GM18907 (cell line): ENCODE results near the gene HDAC3.

Experiments
- ATAC-seq: cut with Tn5 transposase; IDR thresholded peaks from one replicate; pipeline ENCODE4 v1.9.1; 2021; ENCODE audit warnings: mild to moderate bottlenecking, moderate library complexity; ENCODE audit not compliant: unreplicated experiment

HDAC3 gene

GRCh38 chr5:141605523-141606277 is 30.9 kb downstream of the HDAC3 start:
- peak; percentile 97 for ATAC-seq

GRCh38 chr5:141603923-141604717 is 32.5 kb downstream of the HDAC3 start:
- no peak for ATAC-seq

GRCh38 chr5:141602606-141603005 is 34.0 kb downstream of the HDAC3 start:
- ATAC-seq, result no peak

GRCh38 chr5:141598391-141599345 is 38.0 kb downstream of the HDAC3 start:
- peak; percentile 46 for ATAC-seq

GRCh38 chr5:141597814-141598213 is 38.8 kb downstream of the HDAC3 start:
- ATAC-seq, result no peak

DNA sequence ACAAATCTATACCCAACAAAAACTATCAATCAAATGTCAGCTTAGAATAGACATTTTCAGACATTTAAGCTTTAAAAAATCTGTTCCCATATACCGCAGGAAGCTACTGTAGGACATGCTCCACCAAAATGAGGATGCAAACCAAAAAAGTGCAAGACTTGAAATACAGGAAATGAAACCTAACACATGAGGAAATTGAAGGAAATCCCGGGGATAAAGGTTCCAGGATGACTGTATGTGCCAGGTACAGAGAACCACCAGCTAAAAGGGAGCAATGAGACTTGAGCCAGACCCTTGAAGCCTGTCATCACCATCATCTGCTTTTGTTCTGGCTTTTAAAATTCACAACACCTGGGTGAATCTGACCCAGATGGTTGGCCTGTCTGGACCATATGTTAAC is 39.3 kb downstream of the HDAC3 start:
- ATAC-seq, result no peak

- ATAC-seq, result no peak
These were observed 39.8 kb downstream of the HDAC3 start for GRCh38 chr5:141596867-141597266.

GRCh38 chr5:141590127-141590526 is 46.5 kb downstream of the HDAC3 start:
- ATAC-seq, result no peak

DNA sequence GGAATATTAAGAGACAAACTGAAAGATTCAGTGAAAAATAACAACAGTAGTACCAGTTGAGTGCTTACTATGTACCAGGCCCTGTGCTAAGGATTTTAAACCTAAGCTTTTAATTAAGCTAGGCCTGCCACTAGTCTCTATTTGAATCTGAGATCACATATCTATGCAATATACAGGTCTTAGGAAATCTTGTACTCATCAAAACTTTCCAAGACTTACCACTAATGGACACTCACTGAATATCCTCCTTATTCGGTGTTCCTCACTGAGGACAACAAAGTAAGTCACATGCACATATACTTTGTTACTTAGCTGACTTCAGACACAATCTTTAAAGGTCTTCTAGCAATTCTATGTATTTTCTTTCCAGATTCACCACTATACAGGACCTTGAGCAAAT is 50.4 kb downstream of the HDAC3 start:
- no peak for ATAC-seq

GRCh38 chr5:141585594-141585993 is 51.1 kb downstream of the HDAC3 start:
- no peak for ATAC-seq

GRCh38 chr5:141574122-141574510 is 62.5 kb downstream of the HDAC3 start:
- no peak for ATAC-seq

DNA sequence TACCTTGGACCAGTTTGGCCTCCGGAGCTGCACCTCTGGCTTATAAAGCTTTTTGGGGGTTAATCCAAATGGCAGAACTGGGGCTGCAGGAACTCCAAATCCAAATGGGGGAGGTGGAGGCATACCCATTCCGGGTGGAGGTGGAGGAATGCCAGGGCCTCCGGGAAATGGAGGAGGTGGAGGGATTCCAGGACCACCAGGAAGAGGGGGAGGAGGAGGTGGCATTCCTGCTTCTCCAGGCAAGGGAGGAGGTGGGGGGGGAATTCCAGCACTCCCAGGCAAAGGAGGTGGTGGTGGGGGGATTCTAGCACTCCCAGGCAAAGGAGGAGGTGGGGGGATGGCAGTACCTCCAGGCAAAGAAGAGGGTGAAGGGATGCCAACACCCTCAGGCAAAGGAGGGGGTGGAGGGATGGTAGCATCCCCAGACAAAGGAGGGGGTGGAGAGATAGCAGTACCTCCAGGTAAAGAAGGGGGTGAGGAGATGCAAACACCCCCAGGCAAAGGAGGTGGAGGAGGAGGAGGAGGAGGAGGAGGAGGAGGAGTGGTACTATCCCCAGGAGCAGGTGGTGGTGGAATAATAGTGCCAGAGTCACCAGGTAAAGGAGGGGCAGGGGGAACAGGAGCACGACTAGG is 63.0 kb downstream of the HDAC3 start:
- ATAC-seq, result no peak
